Neuronal stem cell (in vitro differentiated cells): ENCODE data around the gene KLHL22.

Experiments used
- DNase-seq: peaks from one replicate; pipeline ENCODE4 v3.0.0-alpha.2; 2013; ENCODE audit warnings: low spot score
- H2AFZ ChIP-seq: one replicate; pipeline ENCODE4 v1.6.1; 2013; ENCODE audit warnings: mild to moderate bottlenecking, low read length, inconsistent platforms
- H2AK5ac ChIP-seq: 2 replicates; pipeline ENCODE4 v1.6.1; 2013; ENCODE audit warnings: low read depth, mild to moderate bottlenecking, inconsistent platforms, low read length, moderate library complexity, mixed read lengths
- H2BK120ac ChIP-seq: 2 replicates; pipeline ENCODE4 v1.6.1; 2013; ENCODE audit warnings: low read depth, mild to moderate bottlenecking, inconsistent platforms, low read length, moderate library complexity, mixed read lengths
- H2BK12ac ChIP-seq: one replicate; pipeline ENCODE4 v1.6.1; 2013; ENCODE audit warnings: low read length, inconsistent platforms
- H2BK15ac ChIP-seq: 2 replicates; pipeline ENCODE4 v1.6.1; 2013; ENCODE audit warnings: mild to moderate bottlenecking, low read length, inconsistent platforms, mixed read lengths
- H2BK5ac ChIP-seq: one replicate; pipeline ENCODE4 v1.6.1; 2013; ENCODE audit warnings: inconsistent platforms, mild to moderate bottlenecking, low read length, moderate library complexity
- H3K14ac ChIP-seq: one replicate; pipeline ENCODE4 v1.6.1; 2013; ENCODE audit warnings: low read length, inconsistent platforms
- H3K18ac ChIP-seq: 2 replicates; pipeline ENCODE4 v1.6.1; 2013; ENCODE audit warnings: low read length, inconsistent platforms
- H3K23ac ChIP-seq: 2 replicates; pipeline ENCODE4 v1.6.1; 2013; ENCODE audit warnings: low read depth, mild to moderate bottlenecking, mixed read lengths, low read length, inconsistent platforms; ENCODE audit not compliant: poor library complexity
- H3K27ac ChIP-seq: replicated peaks from 3 replicates; pipeline ENCODE4 v1.5.1; 2013; ENCODE audit warnings: low read length, inconsistent platforms
- H3K27me3 ChIP-seq, 3 experiments: 2 replicates each; pipeline ENCODE4 v1.6.1; 2013; ENCODE audit warnings: low read length in 3 of 3, mild to moderate bottlenecking in 2 of 3, inconsistent platforms in 1 of 3, low read depth in 1 of 3, mixed read lengths in 1 of 3, moderate library complexity in 1 of 3; ENCODE audit not compliant: control insufficient read depth in 3 of 3, insufficient read depth in 3 of 3
- H3K36me3 ChIP-seq, 2 donors: replicated peaks in 1 of 2; 2 replicates each; pipeline ENCODE4 v1.6.1; 2013; ENCODE audit warnings: low read length in 2 of 2; ENCODE audit not compliant: control insufficient read depth in 2 of 2, insufficient read depth in 2 of 2
- H3K4ac ChIP-seq: 2 replicates; pipeline ENCODE4 v1.6.1; 2013; ENCODE audit warnings: inconsistent platforms, mild to moderate bottlenecking, low read length, moderate library complexity
- H3K4me1 ChIP-seq, 2 donors: 1 replicate in 1 of 2; 2 replicates in 1 of 2; pipeline ENCODE4 v1.6.1; 2013; ENCODE audit warnings: low read length in 2 of 2, low read depth in 1 of 2; ENCODE audit not compliant: control insufficient read depth in 2 of 2, insufficient read depth in 1 of 2
- H3K4me2 ChIP-seq: one replicate; pipeline ENCODE4 v1.6.1; 2013; ENCODE audit warnings: mild to moderate bottlenecking, low read length, inconsistent platforms; ENCODE audit not compliant: insufficient read depth, poor library complexity, severe bottlenecking
- H3K4me3 ChIP-seq, 2 donors: 2 replicates each; pipeline ENCODE4 v1.5.1; 2013; ENCODE audit warnings: low read length in 2 of 2, mild to moderate bottlenecking in 2 of 2, inconsistent platforms in 1 of 2, moderate library complexity in 1 of 2
- H3K79me1 ChIP-seq: one replicate; pipeline ENCODE4 v1.6.1; 2013; ENCODE audit warnings: low read depth, mild to moderate bottlenecking, inconsistent platforms, low read length, moderate library complexity
- H3K9ac ChIP-seq: one replicate; pipeline ENCODE4 v1.6.1; 2013; ENCODE audit warnings: mild to moderate bottlenecking, low read depth, low read length, inconsistent platforms; ENCODE audit not compliant: poor library complexity
- H3K9me3 ChIP-seq, 2 donors: replicated peaks in 1 of 2; 2 replicates each; pipeline versions ENCODE3 to v1.6.1; 2013; ENCODE audit warnings: low read length in 2 of 2, mild to moderate bottlenecking in 2 of 2, inconsistent platforms in 1 of 2, low read depth in 1 of 2, mixed read lengths in 1 of 2, moderate library complexity in 1 of 2; ENCODE audit not compliant: control insufficient read depth in 2 of 2, insufficient read depth in 1 of 2
- H4K8ac ChIP-seq: one replicate; pipeline ENCODE4 v1.6.1; 2013; ENCODE audit warnings: low read depth, mild to moderate bottlenecking, inconsistent platforms, low read length, moderate library complexity
- H4K91ac ChIP-seq: one replicate; pipeline ENCODE4 v1.6.1; 2013; ENCODE audit warnings: low read length, low read depth, mild to moderate bottlenecking, inconsistent platforms; ENCODE audit not compliant: poor library complexity
- WGBS, 2 donors: extraction: QIAGEN DNeasy Blood & Tissue Kit; methylation state at CpG; one replicate each; pipeline ENCODE4 v1.1.7; 2013; ENCODE audit warnings: missing lambda C conversion rate in 2 of 2, mixed read lengths in 1 of 2; ENCODE audit not compliant: insufficient read length in 2 of 2, insufficient replicate concordance in 1 of 2; ENCODE audit errors: extremely low coverage in 2 of 2; 5-methylcytosine and 5-hydroxymethylcytosine counted together

Gene KLHL22

DNA sequence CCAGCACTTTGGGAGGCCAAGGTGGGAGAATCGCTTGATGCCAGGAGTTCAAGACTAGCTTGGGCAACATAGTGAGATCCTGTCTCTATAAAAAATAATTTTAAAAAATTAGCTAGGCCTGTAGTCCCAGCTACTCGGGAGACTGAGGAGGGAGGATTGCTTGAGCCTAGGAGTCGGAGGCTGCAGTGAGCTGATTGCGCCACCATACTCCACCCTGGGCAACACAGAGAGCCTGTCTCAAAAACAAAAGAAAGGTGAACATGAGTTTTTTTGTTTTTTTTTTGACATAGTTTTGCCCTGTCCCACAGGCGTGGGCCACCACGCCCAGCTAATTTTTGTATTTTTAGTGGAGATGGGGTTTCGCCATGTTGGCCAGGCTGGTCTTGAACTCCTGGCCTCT, 29.5 kb upstream of the KLHL22 start:
- Histone ChIP-seq H3K4me2 (no peak overlapping the region), H3K14ac (no peak overlapping the region), H3K27ac (no peak overlapping the region), H4K8ac (no peak overlapping the region), H2BK5ac (no peak overlapping the region), H2BK15ac (no peak overlapping the region), H3K4me3 (no peak overlapping the region), H3K4ac (no peak overlapping the region), H2AFZ (no peak overlapping the region), H3K18ac (no peak overlapping the region), H3K9ac (no peak overlapping the region), H2AK5ac (no peak overlapping the region), H3K4me1 (peaks cover under 1 to 2% of the 10 kb centered on the region in 2 donors), H3K36me3 (peaks cover 15 to 60% of the 10 kb centered on the region in 2 donors), H4K91ac (no peak overlapping the region), H2BK120ac (no peak overlapping the region), H3K9me3 (peaks cover 7 to 9% of the 10 kb centered on the region in 2 donors), H3K27me3 (no peaks in the 10 kb centered on the region), H3K79me1 (peaks cover 7% of the 10 kb centered on the region), H3K23ac (no peak overlapping the region), H2BK12ac (no peak overlapping the region)
- WGBS, 2 donors, result no CpG with 5 or more reads among the region's 7 CpGs
- DNase-seq, result no peak

GRCh38 chr22:20524004-20524481, 28.4 kb upstream of the KLHL22 start:
- Histone ChIP-seq H2BK120ac (no peak overlapping the region), H2BK5ac (no peak overlapping the region), H3K14ac (no peak overlapping the region), H2AK5ac (no peak overlapping the region), H4K91ac (no peak overlapping the region), H3K79me1 (peaks cover 8% of the 10 kb centered on the region), H3K18ac (no peak overlapping the region), H3K36me3 (peaks cover 17 to 71% of the 10 kb centered on the region in 2 donors), H3K27ac (no peak overlapping the region), H2BK15ac (no peak overlapping the region), H3K9me3 (peaks cover 7 to 9% of the 10 kb centered on the region in 2 donors), H3K27me3 (no peaks in the 10 kb centered on the region), H3K4ac (no peak overlapping the region), H3K23ac (no peak overlapping the region), H3K9ac (no peak overlapping the region), H2BK12ac (no peak overlapping the region), H2AFZ (no peak overlapping the region), H3K4me3 (no peak overlapping the region), H3K4me1 (peaks cover 2 to 3% of the 10 kb centered on the region in 2 donors), H4K8ac (no peak overlapping the region), H3K4me2 (no peak overlapping the region)
- no CpG with 5 or more reads among the region's 1 CpG for WGBS, 2 donors
- DNase-seq, result no peak

- no peak overlapping the region for H2BK12ac ChIP-seq
- H3K4ac ChIP-seq, result no peak overlapping the region
- H2AK5ac ChIP-seq, result no peak overlapping the region
- no peak overlapping the region for H4K8ac ChIP-seq
- no peak overlapping the region for H3K14ac ChIP-seq
- H3K27me3 ChIP-seq, result no peaks in the 10 kb centered on the region
- no peak overlapping the region for H2BK5ac ChIP-seq
- no peak overlapping the region for H3K18ac ChIP-seq
- no peak overlapping the region for H3K23ac ChIP-seq
- no peak overlapping the region for H2AFZ ChIP-seq
- H3K4me2 ChIP-seq, result no peak overlapping the region
- H2BK120ac ChIP-seq, result no peak overlapping the region
- H3K79me1 ChIP-seq, result peaks cover 8% of the 10 kb centered on the region
- H3K9me3 ChIP-seq, result peaks cover 2 to 7% of the 10 kb centered on the region in 2 donors
- peaks cover 12 to 71% of the 10 kb centered on the region in 2 donors for H3K36me3 ChIP-seq
- no CpG with 5 or more reads among the region's 7 CpGs for WGBS, 2 donors
- peak overlapping the region in 1 of 2 donors; percentile 18 for H3K4me3 ChIP-seq
- no peak overlapping the region for H3K9ac ChIP-seq
- H3K27ac ChIP-seq, result no peak overlapping the region
- H3K4me1 ChIP-seq, result peaks cover 2 to 3% of the 10 kb centered on the region in 2 donors
- DNase-seq, result no peak
- no peak overlapping the region for H2BK15ac ChIP-seq
- H4K91ac ChIP-seq, result no peak overlapping the region
These were observed 27.7 kb upstream of the KLHL22 start for GRCh38 chr22:20523086-20523983.
